ENCODE measurements around the gene ELAPOR2.
"Not testable (repeated sequence)": the region's sequence is repeated elsewhere in the genome, so short reads cannot be mapped to it uniquely, and the experiment has no call there.

The ELAPOR2 gene

DNA sequence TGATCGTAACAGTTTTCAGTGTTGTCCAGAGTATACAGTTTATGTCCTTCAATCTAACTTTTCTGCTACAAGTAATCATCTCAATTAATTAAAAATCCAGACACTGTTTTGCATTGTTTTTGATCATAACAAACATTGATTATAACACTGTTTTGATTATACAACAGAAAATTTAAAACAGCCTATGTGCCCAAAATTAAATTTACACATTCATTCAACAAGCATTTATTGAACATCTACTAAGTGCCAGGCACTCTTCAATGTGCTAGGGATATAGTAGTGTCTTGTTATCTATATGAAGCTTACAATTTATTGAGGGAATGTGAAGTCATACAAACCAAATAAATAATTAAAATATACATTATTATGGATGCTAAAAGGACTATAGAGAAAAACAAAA is 10.6 kb downstream of the ELAPOR2 start:
- H3K4me3 ChIP-seq (ENCODE audit: low read depth, low read length): no peak overlapping the region

DNA sequence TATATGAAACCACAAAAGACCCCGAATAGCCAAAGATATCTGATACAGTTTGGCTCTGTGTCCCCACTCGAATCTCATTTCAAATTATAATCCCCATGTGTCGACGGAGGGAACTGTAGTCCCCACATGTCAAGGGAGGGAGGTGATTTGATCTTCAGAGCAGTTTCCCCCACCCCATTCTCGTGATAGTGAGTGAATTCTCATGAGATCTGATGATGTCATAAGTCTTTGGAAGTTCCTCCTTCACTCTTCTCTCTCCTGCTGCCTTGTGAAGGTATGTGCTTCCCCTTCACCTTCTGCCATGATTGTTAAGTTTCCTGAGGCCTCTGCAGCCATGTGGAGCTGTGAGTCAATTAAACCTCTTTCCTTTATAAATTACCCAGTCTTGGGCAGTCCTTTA is 13.0 kb downstream of the ELAPOR2 start:
- H3K4me3 ChIP-seq (ENCODE audit: low read depth, low read length): no peak overlapping the region

DNA sequence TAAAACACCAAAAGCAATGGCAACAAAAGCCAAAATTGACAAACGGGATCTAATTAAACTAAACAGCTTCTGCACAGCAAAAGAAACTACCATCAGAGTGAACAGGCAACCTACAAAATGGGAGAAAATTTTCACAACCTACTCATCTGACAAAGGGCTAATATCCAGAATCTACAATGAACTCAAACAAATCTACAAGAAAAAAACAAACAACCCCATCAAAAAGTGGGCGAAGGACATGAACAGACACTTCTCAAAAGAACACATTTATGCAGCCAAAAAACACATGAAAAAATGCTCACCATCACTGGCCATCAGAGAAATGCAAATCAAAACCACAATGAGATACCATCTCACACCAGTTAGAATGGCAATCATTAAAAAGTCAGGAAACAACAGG is 14.7 kb downstream of the ELAPOR2 start:
- not testable (repeated sequence) for H3K4me3 ChIP-seq (ENCODE audit: low read depth, low read length)

DNA sequence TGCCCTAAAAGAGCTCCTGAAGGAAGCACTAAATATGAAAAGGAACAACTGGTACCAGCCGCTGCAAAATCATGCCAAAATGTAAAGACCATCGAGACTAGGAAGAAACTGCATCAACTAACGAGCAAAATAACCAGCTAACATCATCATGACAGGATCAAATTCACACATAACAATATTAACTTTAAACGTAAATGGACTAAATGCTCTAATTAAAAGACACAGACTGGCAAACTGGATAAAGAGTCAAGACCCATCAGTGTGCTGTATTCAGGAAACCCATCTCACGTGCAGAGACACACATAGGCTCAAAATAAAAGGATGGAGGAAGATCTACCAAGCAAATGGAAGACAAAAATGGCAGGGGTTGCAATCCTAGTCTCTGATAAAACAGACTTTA is 17.9 kb downstream of the ELAPOR2 start:
- H3K4me3 ChIP-seq (ENCODE audit: low read depth, low read length): not testable (repeated sequence)

DNA sequence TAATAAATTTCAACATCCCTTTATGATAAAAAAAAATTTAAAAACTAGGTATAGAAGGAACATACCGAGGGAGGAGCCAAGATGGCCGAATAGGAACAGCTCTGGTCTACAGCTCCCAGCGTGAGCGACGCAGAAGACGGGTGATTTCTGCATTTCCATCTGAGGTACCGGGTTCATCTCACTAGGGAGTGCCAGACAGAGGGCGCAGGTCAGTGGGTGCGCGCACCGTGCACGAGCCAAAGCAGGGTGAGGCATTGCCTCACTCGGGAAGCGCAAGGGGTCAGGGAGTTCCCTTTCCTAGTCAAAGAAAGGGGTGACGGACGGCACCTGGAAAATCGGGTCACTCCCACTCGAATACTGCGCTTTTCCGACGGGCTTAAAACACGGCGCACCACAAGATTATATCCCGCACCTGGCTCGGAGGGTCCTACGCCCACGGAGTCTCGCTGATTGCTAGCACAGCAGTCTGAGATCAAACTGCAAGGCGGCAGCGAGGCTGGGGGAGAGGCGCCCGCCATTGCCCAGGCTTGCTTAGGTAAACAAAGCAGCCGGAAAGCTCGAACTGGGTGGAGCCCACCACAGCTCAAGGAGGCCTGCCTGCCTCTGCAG is 19.7 kb downstream of the ELAPOR2 start:
- peak overlapping the region; percentile 73 for H3K4me3 ChIP-seq (ENCODE audit: low read depth, low read length)

DNA sequence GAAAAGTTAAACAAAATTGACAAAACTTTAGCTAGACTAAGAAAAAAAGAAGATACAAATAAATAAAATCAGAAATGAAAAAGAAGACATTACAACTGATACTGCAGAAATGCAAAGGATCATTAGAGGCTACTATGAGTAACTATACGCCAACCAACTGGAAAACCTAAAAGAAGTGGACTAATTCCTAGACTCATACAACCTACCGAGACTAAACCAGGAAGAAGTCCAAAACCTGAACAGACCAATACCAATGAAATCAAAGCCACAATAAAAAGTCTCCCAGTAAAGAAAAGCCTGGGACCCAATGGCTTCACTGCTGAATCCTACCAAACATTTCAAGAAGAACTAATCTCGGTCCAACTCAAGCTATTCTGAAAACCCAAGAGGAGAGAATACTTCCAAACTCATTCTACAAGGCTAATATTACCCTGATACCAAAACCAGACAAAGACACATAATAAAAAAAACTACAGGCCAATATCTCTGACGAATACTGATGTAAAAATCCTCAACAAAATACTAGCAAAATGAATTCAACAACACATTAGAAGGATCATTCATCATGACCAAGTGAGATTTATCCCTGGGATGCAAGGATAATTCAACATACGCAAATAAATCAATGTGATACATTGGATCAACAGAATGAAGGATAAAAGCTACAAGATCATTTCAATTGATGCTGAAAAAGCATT is 20.3 kb downstream of the ELAPOR2 start:
- H3K4me3 ChIP-seq (ENCODE audit: low read depth, low read length): peak overlapping the region; percentile 73

DNA sequence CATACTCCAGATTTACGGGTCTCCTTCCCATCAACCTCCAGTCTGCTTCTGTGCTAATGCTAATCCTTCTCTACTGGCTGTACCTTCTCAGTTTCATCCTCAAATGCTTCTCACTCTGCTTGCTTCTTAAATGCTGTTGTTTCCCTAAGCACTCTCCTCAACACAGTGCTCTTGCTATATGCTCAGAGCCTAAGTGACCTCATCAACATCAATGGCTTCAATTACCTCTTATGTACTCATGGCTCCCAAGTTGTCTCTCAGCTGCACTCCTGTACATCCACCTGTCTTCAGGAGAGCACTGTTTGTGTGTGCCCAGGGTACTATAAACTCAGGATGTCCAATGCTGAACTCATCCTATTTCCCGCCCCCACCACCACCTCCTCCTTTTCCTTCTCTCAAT is 22.5 kb downstream of the ELAPOR2 start:
- H3K4me3 ChIP-seq (ENCODE audit: low read depth, low read length): no peak overlapping the region

DNA sequence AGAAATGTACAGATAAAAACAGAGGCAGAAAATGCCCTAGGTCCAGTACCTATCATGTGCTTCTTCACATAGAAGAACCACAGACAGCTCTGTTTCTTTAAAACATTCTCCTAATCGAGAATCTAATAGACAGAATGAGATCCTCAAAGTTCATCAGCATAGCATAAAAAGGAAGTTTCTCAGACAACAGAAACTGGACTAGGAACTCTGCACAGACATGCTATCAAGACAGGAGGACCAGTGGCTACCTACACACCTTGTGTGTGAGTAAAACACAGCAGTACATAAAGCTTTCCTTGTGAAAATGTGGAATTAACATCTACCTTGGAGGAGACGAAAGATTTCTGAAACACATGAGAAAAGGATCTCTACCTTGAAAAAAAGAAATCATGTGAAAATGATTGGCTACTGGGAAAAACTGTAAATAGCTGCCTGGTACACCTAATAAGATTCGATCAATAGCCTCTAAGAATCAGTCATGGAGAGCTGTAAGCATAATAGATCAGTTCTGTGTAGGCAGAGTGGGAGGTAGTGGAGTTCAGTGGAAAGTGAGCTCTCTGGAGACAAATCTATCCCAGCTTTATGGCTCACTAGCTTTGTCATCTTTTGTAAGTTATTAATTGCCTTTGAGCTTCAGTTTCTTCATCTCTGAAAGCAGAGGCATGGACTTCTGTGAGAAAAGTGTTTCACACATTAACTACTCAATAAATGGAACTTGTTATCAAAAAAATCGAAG is 26.7 kb downstream of the ELAPOR2 start:
- H3K4me3 ChIP-seq (ENCODE audit: low read depth, low read length): no peak overlapping the region

DNA sequence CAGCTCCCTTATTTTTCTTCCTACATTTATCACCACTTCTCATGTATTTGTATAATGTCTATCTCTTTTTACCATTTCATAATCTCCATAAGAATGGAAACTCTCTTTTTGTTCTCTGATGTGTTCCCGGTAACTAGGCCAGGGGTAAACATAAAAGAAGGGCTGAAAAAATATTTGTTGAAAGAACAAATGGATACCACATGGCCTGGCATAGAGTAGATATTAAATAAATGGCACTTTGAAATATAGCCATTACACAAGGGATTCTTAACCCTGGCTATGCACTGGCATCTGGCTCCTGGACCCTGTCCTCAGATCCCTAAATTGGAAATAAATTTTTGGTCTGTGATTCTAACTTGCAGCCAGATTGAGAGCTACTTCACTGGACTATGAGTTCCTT is 30.4 kb downstream of the ELAPOR2 start:
- H3K4me3 ChIP-seq (ENCODE audit: low read depth, low read length): no peak overlapping the region

DNA sequence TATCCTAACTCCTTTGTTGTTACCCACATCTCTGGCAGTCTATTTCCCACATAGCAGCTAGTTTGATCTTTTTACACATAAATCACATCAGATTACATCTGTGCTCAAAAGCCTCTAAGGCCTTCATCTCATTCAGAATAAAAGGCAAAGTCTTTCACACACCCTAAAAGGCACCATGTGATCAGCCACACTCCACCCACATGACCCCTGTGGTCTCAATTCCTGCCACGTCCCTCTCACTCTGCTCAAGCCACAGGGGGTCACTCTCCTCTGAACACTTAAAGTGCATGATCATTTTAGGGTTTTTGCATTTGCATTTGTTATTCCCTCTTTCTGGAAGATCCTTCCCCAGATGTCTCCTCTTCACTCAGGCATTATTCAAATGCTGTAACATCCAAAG is 30.8 kb downstream of the ELAPOR2 start:
- no peak overlapping the region for H3K4me3 ChIP-seq (ENCODE audit: low read depth, low read length)

DNA sequence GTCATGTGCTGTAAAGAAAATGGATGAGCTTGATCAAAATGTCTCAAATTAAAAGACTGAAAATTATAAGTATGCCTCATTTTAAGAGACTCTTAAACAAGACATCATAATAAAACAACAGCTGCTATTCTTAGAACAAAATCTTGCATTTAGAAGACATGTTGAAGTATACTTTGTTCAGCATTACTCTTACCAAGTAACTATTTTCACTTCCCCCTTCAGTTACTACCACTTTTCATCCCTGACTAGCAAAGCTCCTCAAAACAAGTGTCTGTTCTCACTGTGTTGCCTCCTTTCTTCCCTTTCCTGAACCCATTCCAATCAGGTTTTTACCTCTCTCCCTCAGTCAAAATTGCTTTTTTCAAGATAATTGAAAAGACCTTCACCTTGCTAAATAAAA is 31.6 kb downstream of the ELAPOR2 start:
- H3K4me3 ChIP-seq (ENCODE audit: low read depth, low read length): no peak overlapping the region

DNA sequence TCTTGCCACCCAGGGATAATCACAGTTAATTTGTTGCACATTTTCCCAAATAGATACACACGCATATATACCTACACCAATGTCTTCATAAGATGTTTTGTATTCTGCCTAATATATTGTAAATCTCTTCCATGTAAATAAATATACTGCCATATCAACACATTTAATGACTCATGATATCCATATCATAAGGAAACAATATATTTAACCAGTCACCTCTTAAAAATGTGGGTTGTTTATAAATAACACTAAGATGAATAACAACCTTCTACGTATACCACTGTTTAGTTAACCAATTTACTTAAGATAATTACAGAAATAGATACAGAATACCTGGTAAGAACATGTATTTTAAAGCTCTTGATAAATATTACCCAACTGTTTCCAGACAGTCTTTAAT is 38.2 kb downstream of the ELAPOR2 start:
- no peak overlapping the region for H3K4me3 ChIP-seq (ENCODE audit: low read depth, low read length)

DNA sequence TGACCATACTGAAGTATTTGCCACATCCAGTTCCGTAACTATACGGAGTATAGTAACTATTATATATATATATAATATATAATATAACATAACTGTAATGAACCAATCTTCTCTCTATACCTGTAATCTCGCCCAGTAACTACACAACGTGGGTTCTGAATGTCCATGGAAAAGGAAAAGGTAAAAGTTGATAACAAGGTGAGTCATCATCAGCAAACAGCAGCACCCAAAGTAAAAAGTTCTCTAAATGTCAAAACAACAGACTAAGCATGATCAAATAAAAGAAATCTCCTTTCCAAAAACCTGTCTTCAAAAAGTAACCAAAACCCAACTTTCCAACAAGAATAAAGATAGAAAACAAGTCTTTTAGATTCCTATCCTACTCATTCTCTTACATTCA is 42.8 kb downstream of the ELAPOR2 start:
- H3K4me3 ChIP-seq (ENCODE audit: low read depth, low read length): no peak overlapping the region

DNA sequence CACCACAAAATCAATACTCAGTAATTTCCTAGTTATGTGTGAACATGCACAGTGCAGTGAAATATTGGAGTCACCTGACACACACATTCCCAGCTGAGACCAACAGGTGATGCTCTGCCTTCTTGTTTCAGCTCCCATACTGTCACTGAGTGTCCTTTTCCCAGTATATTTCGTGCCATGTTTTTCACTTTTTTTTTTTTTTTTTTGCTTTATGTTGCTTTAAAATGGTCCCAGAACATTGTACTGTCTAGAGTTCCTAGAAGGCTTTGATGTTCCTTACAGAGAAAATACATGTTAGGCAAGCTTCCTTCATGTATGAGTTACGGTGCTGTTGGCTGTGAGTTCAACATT is 45.6 kb downstream of the ELAPOR2 start:
- no peak overlapping the region for H3K4me3 ChIP-seq (ENCODE audit: low read depth, low read length)

DNA sequence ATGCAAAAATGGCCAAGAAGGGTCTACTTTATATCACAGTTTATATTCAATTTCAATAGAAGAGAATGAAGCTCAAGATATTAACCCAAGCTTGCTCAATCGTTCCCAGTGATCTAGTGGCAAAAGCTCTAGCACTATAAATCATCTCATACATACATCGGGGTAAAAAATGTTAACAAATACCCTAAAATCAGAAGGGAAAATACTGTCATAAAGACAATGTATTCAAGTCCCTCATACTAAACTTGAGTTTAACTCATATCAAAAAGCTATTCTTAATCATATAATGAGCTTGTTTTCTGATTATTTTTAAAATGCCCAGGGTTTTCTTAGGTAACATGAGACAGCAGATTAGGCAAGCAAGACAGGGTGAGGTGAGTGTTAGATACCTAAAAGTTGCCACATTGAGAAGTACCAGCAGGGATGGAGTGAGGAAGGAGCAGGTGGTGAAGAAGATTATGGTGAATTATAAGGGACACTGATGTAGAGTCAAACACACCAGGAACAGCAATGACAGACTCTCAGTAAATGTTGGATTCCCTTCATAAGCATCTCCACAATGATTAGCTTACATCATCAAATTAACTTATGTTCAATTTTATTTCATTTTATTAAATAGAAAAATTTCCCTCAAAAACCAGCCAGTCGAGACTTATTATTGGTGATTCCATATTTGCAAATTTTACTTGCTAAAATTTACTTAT is 46.2 kb downstream of the ELAPOR2 start:
- no peak overlapping the region for H3K4me3 ChIP-seq (ENCODE audit: low read depth, low read length)

Measured in iPS-11a (cell line).